Neural crest cell (in vitro differentiated cells): Measurements from ENCODE around the gene HLA-DMB. TPM values are rescaled to one million over a fixed set of nuclear protein-coding genes. Genes with fewer than 3 reads are reported as not detected.
A peak's percentile ranks its signal among the peaks of the same experiment; 100 is the strongest.

Source experiments
- DNase-seq: peaks from one replicate; pipeline ENCODE4 v3.0.0; 2021; ENCODE audit warnings: low read depth, mixed read lengths, low spot score
- H3K27ac Mint-ChIP-seq: one replicate; pipeline ENCODE4 v1.8.0; 2021; ENCODE audit warnings: mild to moderate bottlenecking, mixed read lengths; ENCODE audit not compliant: unreplicated experiment
- H3K27me3 Mint-ChIP-seq: 2 replicates; pipeline ENCODE4 v1.8.0; 2021; ENCODE audit warnings: low read depth, mild to moderate bottlenecking, mixed read lengths
- H3K36me3 Mint-ChIP-seq: 2 replicates; pipeline ENCODE4 v1.8.0; 2021; ENCODE audit warnings: low read depth, mild to moderate bottlenecking, mixed read lengths
- H3K4me1 Mint-ChIP-seq: 2 replicates; pipeline ENCODE4 v1.8.0; 2021; ENCODE audit warnings: mixed read lengths
- H3K4me3 Mint-ChIP-seq: one replicate; pipeline ENCODE4 v1.8.0; 2021; ENCODE audit warnings: mild to moderate bottlenecking, mixed read lengths
- H3K9me3 Mint-ChIP-seq: 2 replicates; pipeline ENCODE4 v1.8.0; 2021; ENCODE audit warnings: mixed read lengths
- CTCF ChIP-seq: fragments of 200-600 bp; sonication (generic); conservative IDR thresholded peaks from 2 replicates; pipeline ENCODE4 v1.5.0; 2021; ENCODE audit warnings: antibody characterized with exemption, mild to moderate bottlenecking
- total RNA-seq: library from RNA; stranded (reverse); gene quantifications from 2 replicates; pipeline ENCODE4 v1.2.1, GENCODE V29; 2021

Gene HLA-DMB
- total RNA-seq, 1 donor from 2014 or later: 0.63 TPM

- Mint-ChIP-seq H3K36me3 (no peaks in the 10 kb centered on the region), H3K4me1 (no peaks in the 10 kb centered on the region), H3K4me3 (no peak overlapping the region), H3K9me3 (no peaks in the 10 kb centered on the region), H3K27me3 (peaks cover 69% of the 10 kb centered on the region), H3K27ac (no peak overlapping the region)
- no peak for DNase-seq
- no peak for TF ChIP-seq CTCF
Observed at GRCh38 chr6:32886681-32887383, 54.0 kb downstream of the HLA-DMB start.

- Mint-ChIP-seq H3K4me1 (no peaks in the 10 kb centered on the region), H3K9me3 (no peaks in the 10 kb centered on the region), H3K36me3 (no peaks in the 10 kb centered on the region), H3K27me3 (peaks cover 75% of the 10 kb centered on the region), H3K27ac (no peak overlapping the region), H3K4me3 (no peak overlapping the region)
- peak; percentile 78 for TF ChIP-seq CTCF
- DNase-seq: no peak
Observed at GRCh38 chr6:32885698-32886286, 55.0 kb downstream of the HLA-DMB start.

Other genes starting within 250 kb of the HLA-DMB start
- not detected in 2 replicates for gene HLA-DQA2, start 199.6 kb downstream of the HLA-DMB start, total RNA-seq
- not detected in 2 replicates for gene HLA-DQB2, start 177.5 kb downstream of the HLA-DMB start, total RNA-seq
- 0.28 TPM in 1 of 2 replicates, not detected in the other for gene HLA-DOB, start 124.0 kb downstream of the HLA-DMB start, total RNA-seq
- gene TAP2, start 102.3 kb downstream of the HLA-DMB start, total RNA-seq: 18.0 and 18.2 TPM in 2 replicates
- 1.1 and 1.7 TPM in 2 replicates for gene PSMB8, start 97.0 kb downstream of the HLA-DMB start, total RNA-seq
- gene TAP1, start 87.3 kb downstream of the HLA-DMB start, total RNA-seq: 2.7 and 2.8 TPM in 2 replicates
- gene PSMB9, start 86.8 kb downstream of the HLA-DMB start, total RNA-seq: not detected in 2 replicates
- 0.89 and 1.7 TPM in 2 replicates for gene HLA-DMA, start 12.1 kb upstream of the HLA-DMB start, total RNA-seq
- gene BRD2, start 27.6 kb upstream of the HLA-DMB start, total RNA-seq: 312 and 329 TPM in 2 replicates
- gene HLA-DOA, start 68.6 kb upstream of the HLA-DMB start, total RNA-seq: 1.7 and 2.8 TPM in 2 replicates
- gene HLA-DPA1, start 132.6 kb upstream of the HLA-DMB start, total RNA-seq: 1.8 and 3.4 TPM in 2 replicates
- gene HLA-DPB1, start 135.0 kb upstream of the HLA-DMB start, total RNA-seq: 18.7 and 20.4 TPM in 2 replicates